GM18909 (cell line): ENCODE results near the gene SNCA.

Source experiments
- ATAC-seq: cut with Tn5 transposase; IDR thresholded peaks from one replicate; pipeline ENCODE4 v1.9.1; 2021; ENCODE audit warnings: mild to moderate bottlenecking; ENCODE audit not compliant: unreplicated experiment, poor library complexity

SNCA gene

GRCh38 chr4:89712827-89713226 lies 124.1 kb downstream of the SNCA start:
- no peak for ATAC-seq

GRCh38 chr4:89712141-89712540 lies 124.8 kb downstream of the SNCA start:
- no peak for ATAC-seq

GRCh38 chr4:89708903-89709421 lies 128.0 kb downstream of the SNCA start:
- ATAC-seq, result no peak

- ATAC-seq, result no peak
These were observed 129.5 kb downstream of the SNCA start for GRCh38 chr4:89707467-89707866.

- no peak for ATAC-seq
These were observed 132.1 kb downstream of the SNCA start for GRCh38 chr4:89704651-89705395.

- no peak for ATAC-seq
These were observed 133.0 kb downstream of the SNCA start for GRCh38 chr4:89703829-89704590.

GRCh38 chr4:89700766-89701423 lies 136.1 kb downstream of the SNCA start:
- ATAC-seq, result no peak

- ATAC-seq, result no peak
These were observed 151.3 kb downstream of the SNCA start for GRCh38 chr4:89685690-89686089.

- no peak for ATAC-seq
These were observed 151.7 kb downstream of the SNCA start for GRCh38 chr4:89685277-89685676.

- ATAC-seq, result no peak
These were observed 152.4 kb downstream of the SNCA start for GRCh38 chr4:89684536-89684935.

GRCh38 chr4:89682808-89683207 lies 154.2 kb downstream of the SNCA start:
- no peak for ATAC-seq

- no peak for ATAC-seq
These were observed 155.3 kb downstream of the SNCA start for GRCh38 chr4:89681671-89682070.

GRCh38 chr4:89681219-89681618 lies 155.7 kb downstream of the SNCA start:
- no peak for ATAC-seq

- no peak for ATAC-seq
These were observed 162.0 kb downstream of the SNCA start for GRCh38 chr4:89674876-89675459.
